ENCODE data around the gene DSCAM. TPM values are rescaled to one million over a fixed set of nuclear protein-coding genes. Genes with fewer than 3 reads are reported as not detected.

The DSCAM gene
- total and polyA plus RNA-seq, 2 experiments from 2014 or later, result 0.07 TPM; not detected in 1

DNA sequence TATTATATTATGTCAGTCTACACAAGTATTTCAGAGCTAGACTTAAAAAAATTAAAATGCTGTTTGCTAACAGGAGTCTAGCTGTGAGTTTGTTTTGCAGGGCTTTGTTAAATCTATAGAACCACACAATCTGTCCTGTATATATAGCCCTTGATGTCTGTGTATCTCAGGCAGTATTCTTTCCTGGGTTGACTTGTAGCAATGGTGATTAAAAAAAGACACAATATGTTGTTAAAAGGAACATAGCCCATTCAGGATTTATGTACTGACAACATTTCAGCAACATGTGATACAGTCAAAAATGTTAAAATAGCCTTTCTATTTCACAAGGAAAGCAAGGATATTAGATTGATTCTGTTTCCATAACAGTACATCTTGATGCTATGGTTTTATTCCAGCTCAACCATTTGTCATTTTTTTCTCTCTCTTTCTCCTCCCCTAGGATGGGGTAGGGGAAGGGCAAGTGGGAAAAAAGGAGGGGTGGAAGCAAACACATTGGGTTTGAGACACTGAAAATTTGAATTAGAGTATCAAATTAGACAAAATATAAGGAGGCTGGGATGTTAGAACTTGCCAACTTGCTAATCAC is 139.2 kb downstream of the DSCAM start:
- no peaks in the 10 kb centered on the region for H3K4me1 Mint-ChIP-seq
- peaks cover 2% of the 10 kb centered on the region; the same call in 1 of the 3 replicates for H3K36me3 Mint-ChIP-seq (ENCODE audit: low read depth)
- H3K9me3 Mint-ChIP-seq, result peaks cover 88% of the 10 kb centered on the region

More for the DNA sequence above, 139.2 kb downstream of the DSCAM start:
- peaks cover 6% of the 10 kb centered on the region; the same call in 1 of the 2 replicates for H3K36me3 ChIP-seq (ENCODE audit: insufficient read depth)
- DNase-seq (ENCODE audit: low spot score) (no peak), ATAC-seq (no peak)
- no peak overlapping the region for H3K4me3 Mint-ChIP-seq
- no peak overlapping the region for H3K27ac Mint-ChIP-seq
- H2AFZ ChIP-seq, result no peak overlapping the region
- H3K27me3 ChIP-seq (ENCODE audit: insufficient read depth), result no peaks in the 10 kb centered on the region
- no peaks in the 10 kb centered on the region for H3K4me1 ChIP-seq (ENCODE audit: insufficient read depth)
- H3K79me2 ChIP-seq (replicated peaks; ENCODE audit: insufficient read depth), result no peaks in the 10 kb centered on the region
- no peak overlapping the region for H3K4me2 ChIP-seq
- H3K27me3 Mint-ChIP-seq (ENCODE audit: insufficient read depth, low read depth, poor library complexity), result no peaks in the 10 kb centered on the region
- no peaks in the 10 kb centered on the region for H4K20me1 ChIP-seq (replicated peaks; ENCODE audit: insufficient read depth)
- H3F3A ChIP-seq (replicated peaks; ENCODE audit: low read depth), result no peaks in the 10 kb centered on the region
- no peak overlapping the region for H3K27ac ChIP-seq (ENCODE audit: low read depth)
- H3K9me2 ChIP-seq (ENCODE audit: insufficient read depth), result no peaks in the 10 kb centered on the region
- TF ChIP-seq POLR2AphosphoS5 (IDR thresholded peaks at IDR 0.05; ENCODE audit: low read depth) (no peak), NANOG (IDR thresholded peaks at IDR 0.05; ENCODE audit: borderline replicate concordance) (no peak), ZNF331 (CRISPR knock-in tag; IDR thresholded peaks at IDR 0.05; ENCODE audit: low read depth) (no peak), EZH2 (IDR thresholded peaks at IDR 0.05; ENCODE audit: low read depth, unreplicated experiment) (no peak), STAT1 (IDR thresholded peaks at IDR 0.05; ENCODE audit: unreplicated experiment) (no peak), EZH2phosphoT487 (IDR thresholded peaks at IDR 0.05; ENCODE audit: unreplicated experiment) (no peak)
- TF ChIP-seq, protein P1, sequence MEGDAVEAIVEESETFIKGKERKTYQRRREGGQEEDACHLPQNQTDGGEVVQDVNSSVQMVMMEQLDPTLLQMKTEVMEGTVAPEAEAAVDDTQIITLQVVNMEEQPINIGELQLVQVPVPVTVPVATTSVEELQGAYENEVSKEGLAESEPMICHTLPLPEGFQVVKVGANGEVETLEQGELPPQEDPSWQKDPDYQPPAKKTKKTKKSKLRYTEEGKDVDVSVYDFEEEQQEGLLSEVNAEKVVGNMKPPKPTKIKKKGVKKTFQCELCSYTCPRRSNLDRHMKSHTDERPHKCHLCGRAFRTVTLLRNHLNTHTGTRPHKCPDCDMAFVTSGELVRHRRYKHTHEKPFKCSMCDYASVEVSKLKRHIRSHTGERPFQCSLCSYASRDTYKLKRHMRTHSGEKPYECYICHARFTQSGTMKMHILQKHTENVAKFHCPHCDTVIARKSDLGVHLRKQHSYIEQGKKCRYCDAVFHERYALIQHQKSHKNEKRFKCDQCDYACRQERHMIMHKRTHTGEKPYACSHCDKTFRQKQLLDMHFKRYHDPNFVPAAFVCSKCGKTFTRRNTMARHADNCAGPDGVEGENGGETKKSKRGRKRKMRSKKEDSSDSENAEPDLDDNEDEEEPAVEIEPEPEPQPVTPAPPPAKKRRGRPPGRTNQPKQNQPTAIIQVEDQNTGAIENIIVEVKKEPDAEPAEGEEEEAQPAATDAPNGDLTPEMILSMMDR (conservative IDR thresholded peaks at IDR 0.05; ENCODE audit: low read depth in 2 of 2), result no peak
- TF ChIP-seq, protein P2, sequence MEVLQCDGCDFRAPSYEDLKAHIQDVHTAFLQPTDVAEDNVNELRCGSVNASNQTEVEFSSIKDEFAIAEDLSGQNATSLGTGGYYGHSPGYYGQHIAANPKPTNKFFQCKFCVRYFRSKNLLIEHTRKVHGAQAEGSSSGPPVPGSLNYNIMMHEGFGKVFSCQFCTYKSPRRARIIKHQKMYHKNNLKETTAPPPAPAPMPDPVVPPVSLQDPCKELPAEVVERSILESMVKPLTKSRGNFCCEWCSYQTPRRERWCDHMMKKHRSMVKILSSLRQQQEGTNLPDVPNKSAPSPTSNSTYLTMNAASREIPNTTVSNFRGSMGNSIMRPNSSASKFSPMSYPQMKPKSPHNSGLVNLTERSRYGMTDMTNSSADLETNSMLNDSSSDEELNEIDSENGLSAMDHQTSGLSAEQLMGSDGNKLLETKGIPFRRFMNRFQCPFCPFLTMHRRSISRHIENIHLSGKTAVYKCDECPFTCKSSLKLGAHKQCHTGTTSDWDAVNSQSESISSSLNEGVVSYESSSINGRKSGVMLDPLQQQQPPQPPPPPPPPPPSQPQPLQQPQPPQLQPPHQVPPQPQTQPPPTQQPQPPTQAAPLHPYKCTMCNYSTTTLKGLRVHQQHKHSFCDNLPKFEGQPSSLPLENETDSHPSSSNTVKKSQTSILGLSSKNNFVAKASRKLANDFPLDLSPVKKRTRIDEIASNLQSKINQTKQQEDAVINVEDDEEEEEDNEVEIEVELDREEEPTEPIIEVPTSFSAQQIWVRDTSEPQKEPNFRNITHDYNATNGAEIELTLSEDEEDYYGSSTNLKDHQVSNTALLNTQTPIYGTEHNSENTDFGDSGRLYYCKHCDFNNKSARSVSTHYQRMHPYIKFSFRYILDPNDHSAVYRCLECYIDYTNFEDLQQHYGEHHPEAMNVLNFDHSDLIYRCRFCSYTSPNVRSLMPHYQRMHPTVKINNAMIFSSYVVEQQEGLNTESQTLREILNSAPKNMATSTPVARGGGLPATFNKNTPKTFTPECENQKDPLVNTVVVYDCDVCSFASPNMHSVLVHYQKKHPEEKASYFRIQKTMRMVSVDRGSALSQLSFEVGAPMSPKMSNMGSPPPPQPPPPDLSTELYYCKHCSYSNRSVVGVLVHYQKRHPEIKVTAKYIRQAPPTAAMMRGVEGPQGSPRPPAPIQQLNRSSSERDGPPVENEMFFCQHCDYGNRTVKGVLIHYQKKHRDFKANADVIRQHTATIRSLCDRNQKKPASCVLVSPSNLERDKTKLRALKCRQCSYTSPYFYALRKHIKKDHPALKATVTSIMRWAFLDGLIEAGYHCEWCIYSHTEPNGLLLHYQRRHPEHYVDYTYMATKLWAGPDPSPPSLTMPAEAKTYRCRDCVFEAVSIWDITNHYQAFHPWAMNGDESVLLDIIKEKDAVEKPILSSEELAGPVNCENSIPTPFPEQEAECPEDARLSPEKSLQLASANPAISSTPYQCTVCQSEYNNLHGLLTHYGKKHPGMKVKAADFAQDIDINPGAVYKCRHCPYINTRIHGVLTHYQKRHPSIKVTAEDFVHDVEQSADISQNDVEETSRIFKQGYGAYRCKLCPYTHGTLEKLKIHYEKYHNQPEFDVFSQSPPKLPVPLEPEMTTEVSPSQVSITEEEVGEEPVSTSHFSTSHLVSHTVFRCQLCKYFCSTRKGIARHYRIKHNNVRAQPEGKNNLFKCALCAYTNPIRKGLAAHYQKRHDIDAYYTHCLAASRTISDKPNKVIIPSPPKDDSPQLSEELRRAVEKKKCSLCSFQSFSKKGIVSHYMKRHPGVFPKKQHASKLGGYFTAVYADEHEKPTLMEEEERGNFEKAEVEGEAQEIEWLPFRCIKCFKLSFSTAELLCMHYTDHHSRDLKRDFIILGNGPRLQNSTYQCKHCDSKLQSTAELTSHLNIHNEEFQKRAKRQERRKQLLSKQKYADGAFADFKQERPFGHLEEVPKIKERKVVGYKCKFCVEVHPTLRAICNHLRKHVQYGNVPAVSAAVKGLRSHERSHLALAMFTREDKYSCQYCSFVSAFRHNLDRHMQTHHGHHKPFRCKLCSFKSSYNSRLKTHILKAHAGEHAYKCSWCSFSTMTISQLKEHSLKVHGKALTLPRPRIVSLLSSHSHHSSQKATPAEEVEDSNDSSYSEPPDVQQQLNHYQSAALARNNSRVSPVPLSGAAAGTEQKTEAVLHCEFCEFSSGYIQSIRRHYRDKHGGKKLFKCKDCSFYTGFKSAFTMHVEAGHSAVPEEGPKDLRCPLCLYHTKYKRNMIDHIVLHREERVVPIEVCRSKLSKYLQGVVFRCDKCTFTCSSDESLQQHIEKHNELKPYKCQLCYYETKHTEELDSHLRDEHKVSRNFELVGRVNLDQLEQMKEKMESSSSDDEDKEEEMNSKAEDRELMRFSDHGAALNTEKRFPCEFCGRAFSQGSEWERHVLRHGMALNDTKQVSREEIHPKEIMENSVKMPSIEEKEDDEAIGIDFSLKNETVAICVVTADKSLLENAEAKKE (CRISPR knock-in tag; IDR thresholded peaks at IDR 0.05), result no peak
- H3K4me3 ChIP-seq, result no peak overlapping the region

All from GM23338 (cell line).